HL-60/S4 (cell line): ENCODE data around the gene DNASE2.

Experiments
- in situ Hi-C: fragments of 300-500 bp; cut with MboI; formaldehyde crosslinking; loops from 2 replicates; pipeline ENCODE4 v1.14.3; 2022; ENCODE audit warnings: low sequenced_read_pairs

DNASE2 gene

GRCh38 chr19:12865746-12866415 lies 15.4 kb downstream of the DNASE2 start:
- in situ Hi-C loops, result no loop called here

GRCh38 chr19:12864721-12865715 lies 16.2 kb downstream of the DNASE2 start:
- in situ Hi-C loops, result no loop called here

- in situ Hi-C loops, result no loop called here
Measured at GRCh38 chr19:12864143-12864542, 17.1 kb downstream of the DNASE2 start.

GRCh38 chr19:12859546-12859945 lies 21.7 kb downstream of the DNASE2 start:
- in situ Hi-C loops, result no loop called here

- in situ Hi-C loops, result no loop called here
Measured at GRCh38 chr19:12858041-12858928, 23.0 kb downstream of the DNASE2 start.

GRCh38 chr19:12856653-12857052 lies 24.6 kb downstream of the DNASE2 start:
- in situ Hi-C loops, result no loop called here

- in situ Hi-C loops, result loop anchor here (10.0 kb wide), 1 partner anchor 83 kb away; no protein-coding TSS in a partner anchor
Measured at GRCh38 chr19:12847159-12848139, 33.8 kb downstream of the DNASE2 start.

- in situ Hi-C loops, result loop anchor here (10.0 kb wide), 1 partner anchor 82 kb away; no protein-coding TSS in a partner anchor
Measured at GRCh38 chr19:12846613-12847012, 34.6 kb downstream of the DNASE2 start.

- in situ Hi-C loops, result loop anchor here (10.0 kb wide), 1 partner anchor 79 kb away; no protein-coding TSS in a partner anchor
Measured at GRCh38 chr19:12843999-12844732, 37.1 kb downstream of the DNASE2 start.

GRCh38 chr19:12843328-12843727 lies 37.9 kb downstream of the DNASE2 start:
- in situ Hi-C loops, result loop anchor here (10.0 kb wide), 1 partner anchor 79 kb away; no protein-coding TSS in a partner anchor

- in situ Hi-C loops, result loop anchor here (10.0 kb wide), 1 partner anchor 78 kb away; no protein-coding TSS in a partner anchor
Measured at GRCh38 chr19:12842511-12842910, 38.7 kb downstream of the DNASE2 start.

- in situ Hi-C loops, result loop anchor here (10.0 kb wide), 1 partner anchor 76 kb away; no protein-coding TSS in a partner anchor
Measured at GRCh38 chr19:12841094-12841493, 40.2 kb downstream of the DNASE2 start.

GRCh38 chr19:12840091-12841079 lies 40.9 kb downstream of the DNASE2 start:
- in situ Hi-C loops, result loop anchor here (10.0 kb wide), 1 partner anchor 76 kb away; no protein-coding TSS in a partner anchor

GRCh38 chr19:12838886-12839756 lies 42.1 kb downstream of the DNASE2 start:
- in situ Hi-C loops, result no loop called here

GRCh38 chr19:12838182-12838885 lies 42.9 kb downstream of the DNASE2 start, which contains the start of gene MAST1:
MAST1 (plus strand) TSS chr19:12838515; CDS start chr19:12838573, 58 bp downstream.
- in situ Hi-C loops, result no loop called here

GRCh38 chr19:12837225-12837624 lies 44.0 kb downstream of the DNASE2 start:
- in situ Hi-C loops, result no loop called here
